ENCODE data around the gene RIMBP2.

DNA sequence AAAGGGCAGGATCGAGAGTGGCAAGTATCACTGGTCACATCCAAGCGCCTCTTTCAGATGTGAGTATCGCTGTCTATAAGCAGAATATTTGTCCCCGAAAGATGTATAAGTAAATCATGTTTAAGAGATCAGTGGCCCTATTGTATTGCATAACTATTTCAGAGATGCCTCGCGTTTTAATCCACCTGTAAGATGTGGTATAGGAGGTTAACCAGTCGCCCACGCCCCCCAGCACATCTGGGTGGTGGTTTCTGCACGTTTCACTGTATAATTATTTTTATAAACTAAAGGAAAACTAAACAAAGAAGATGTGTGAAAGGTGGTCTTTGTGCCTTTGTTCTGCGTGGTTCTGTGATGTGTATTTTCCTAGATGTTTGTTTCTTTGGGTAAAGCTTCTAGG, 28.9 kb downstream of the RIMBP2 start:
- TF ChIP-seq CTCF (tag by site-specific recombination; IDR thresholded peaks at IDR 0.05) (no peak), ZNF501 (tag by site-specific recombination; IDR thresholded peaks at IDR 0.05) (no peak), ZSCAN30 (tag by site-specific recombination; IDR thresholded peaks at IDR 0.05) (no peak), ZNF747 (tag by site-specific recombination; IDR thresholded peaks at IDR 0.05) (no peak), ZNF391 (tag by site-specific recombination; IDR thresholded peaks at IDR 0.05; ENCODE audit: borderline replicate concordance, low read depth) (no peak), REPIN1 (tag by site-specific recombination; IDR thresholded peaks at IDR 0.05; ENCODE audit: low read depth) (no peak), PRDM1 (tag by site-specific recombination; IDR thresholded peaks at IDR 0.05) (no peak), ZNF24 (tag by site-specific recombination; IDR thresholded peaks at IDR 0.05) (no peak), PRDM10 (tag by site-specific recombination; IDR thresholded peaks at IDR 0.05) (no peak)
- TF ChIP-seq, protein P1, sequence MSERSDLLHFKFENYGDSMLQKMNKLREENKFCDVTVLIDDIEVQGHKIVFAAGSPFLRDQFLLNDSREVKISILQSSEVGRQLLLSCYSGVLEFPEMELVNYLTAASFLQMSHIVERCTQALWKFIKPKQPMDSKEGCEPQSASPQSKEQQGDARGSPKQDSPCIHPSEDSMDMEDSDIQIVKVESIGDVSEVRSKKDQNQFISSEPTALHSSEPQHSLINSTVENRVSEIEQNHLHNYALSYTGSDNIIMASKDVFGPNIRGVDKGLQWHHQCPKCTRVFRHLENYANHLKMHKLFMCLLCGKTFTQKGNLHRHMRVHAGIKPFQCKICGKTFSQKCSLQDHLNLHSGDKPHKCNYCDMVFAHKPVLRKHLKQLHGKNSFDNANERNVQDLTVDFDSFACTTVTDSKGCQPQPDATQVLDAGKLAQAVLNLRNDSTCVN (tag by site-specific recombination; optimal IDR thresholded peaks at IDR 0.05), result no peak
- TF ChIP-seq, protein P2, sequence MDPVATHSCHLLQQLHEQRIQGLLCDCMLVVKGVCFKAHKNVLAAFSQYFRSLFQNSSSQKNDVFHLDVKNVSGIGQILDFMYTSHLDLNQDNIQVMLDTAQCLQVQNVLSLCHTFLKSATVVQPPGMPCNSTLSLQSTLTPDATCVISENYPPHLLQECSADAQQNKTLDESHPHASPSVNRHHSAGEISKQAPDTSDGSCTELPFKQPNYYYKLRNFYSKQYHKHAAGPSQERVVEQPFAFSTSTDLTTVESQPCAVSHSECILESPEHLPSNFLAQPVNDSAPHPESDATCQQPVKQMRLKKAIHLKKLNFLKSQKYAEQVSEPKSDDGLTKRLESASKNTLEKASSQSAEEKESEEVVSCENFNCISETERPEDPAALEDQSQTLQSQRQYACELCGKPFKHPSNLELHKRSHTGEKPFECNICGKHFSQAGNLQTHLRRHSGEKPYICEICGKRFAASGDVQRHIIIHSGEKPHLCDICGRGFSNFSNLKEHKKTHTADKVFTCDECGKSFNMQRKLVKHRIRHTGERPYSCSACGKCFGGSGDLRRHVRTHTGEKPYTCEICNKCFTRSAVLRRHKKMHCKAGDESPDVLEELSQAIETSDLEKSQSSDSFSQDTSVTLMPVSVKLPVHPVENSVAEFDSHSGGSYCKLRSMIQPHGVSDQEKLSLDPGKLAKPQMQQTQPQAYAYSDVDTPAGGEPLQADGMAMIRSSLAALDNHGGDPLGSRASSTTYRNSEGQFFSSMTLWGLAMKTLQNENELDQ (tag by site-specific recombination; IDR thresholded peaks at IDR 0.05; ENCODE audit: low read depth), result no peak

All from HEK293 (cell line).